PFSK-1 (cell line): Measurements from ENCODE around the gene TTLL11.

ENCODE experiments used
- FOXP2 ChIP-seq: optimal IDR thresholded peaks from 2 replicates; pipeline ENCODE3; 2011; ENCODE audit warnings: borderline replicate concordance, control low read depth, inconsistent platforms; ENCODE audit not compliant: insufficient read depth; ENCODE audit errors: extremely low read length, extremely low read depth
- POLR2AphosphoS5 ChIP-seq: IDR thresholded peaks from 2 replicates; pipeline ENCODE4 v1.6.1; 2012; ENCODE audit warnings: low read depth, mild to moderate bottlenecking, control low read depth, low read length, moderate library complexity
- SIN3A ChIP-seq: IDR thresholded peaks from 2 replicates; pipeline ENCODE4 v1.6.1; 2012; ENCODE audit warnings: mild to moderate bottlenecking, low read length, moderate library complexity, borderline replicate concordance; ENCODE audit not compliant: insufficient read depth
- TAF1 ChIP-seq: IDR thresholded peaks from 2 replicates; pipeline ENCODE4 v1.6.1; 2012; ENCODE audit warnings: low read length, control low read depth, borderline replicate concordance; ENCODE audit not compliant: insufficient read depth
- TF ChIP-seq, protein P1 (sequence below), 2 experiments: IDR thresholded peaks; 2 replicates each; pipeline versions ENCODE4 v1.6.1 to v1.8.0; 2011 to 2012; ENCODE audit warnings: low read depth in 2 of 2, low read length in 2 of 2, control low read depth in 1 of 2, inconsistent platforms in 1 of 2, mild to moderate bottlenecking in 1 of 2, moderate library complexity in 1 of 2; ENCODE audit not compliant: insufficient read depth in 1 of 2

Gene TTLL11

GRCh38 chr9:121849554-121849953, 243.6 kb downstream of the TTLL11 start:
- TF ChIP-seq, protein P1, sequence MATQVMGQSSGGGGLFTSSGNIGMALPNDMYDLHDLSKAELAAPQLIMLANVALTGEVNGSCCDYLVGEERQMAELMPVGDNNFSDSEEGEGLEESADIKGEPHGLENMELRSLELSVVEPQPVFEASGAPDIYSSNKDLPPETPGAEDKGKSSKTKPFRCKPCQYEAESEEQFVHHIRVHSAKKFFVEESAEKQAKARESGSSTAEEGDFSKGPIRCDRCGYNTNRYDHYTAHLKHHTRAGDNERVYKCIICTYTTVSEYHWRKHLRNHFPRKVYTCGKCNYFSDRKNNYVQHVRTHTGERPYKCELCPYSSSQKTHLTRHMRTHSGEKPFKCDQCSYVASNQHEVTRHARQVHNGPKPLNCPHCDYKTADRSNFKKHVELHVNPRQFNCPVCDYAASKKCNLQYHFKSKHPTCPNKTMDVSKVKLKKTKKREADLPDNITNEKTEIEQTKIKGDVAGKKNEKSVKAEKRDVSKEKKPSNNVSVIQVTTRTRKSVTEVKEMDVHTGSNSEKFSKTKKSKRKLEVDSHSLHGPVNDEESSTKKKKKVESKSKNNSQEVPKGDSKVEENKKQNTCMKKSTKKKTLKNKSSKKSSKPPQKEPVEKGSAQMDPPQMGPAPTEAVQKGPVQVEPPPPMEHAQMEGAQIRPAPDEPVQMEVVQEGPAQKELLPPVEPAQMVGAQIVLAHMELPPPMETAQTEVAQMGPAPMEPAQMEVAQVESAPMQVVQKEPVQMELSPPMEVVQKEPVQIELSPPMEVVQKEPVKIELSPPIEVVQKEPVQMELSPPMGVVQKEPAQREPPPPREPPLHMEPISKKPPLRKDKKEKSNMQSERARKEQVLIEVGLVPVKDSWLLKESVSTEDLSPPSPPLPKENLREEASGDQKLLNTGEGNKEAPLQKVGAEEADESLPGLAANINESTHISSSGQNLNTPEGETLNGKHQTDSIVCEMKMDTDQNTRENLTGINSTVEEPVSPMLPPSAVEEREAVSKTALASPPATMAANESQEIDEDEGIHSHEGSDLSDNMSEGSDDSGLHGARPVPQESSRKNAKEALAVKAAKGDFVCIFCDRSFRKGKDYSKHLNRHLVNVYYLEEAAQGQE (IDR thresholded peaks at IDR 0.05; ENCODE audit: insufficient read depth in 1 of 2, low read depth in 2 of 2, low read length in 2 of 2) = no peak
- no peak for TF ChIP-seq POLR2AphosphoS5
- TF ChIP-seq SIN3A = no peak
- no peak for TF ChIP-seq FOXP2
- no peak for TF ChIP-seq TAF1

- no peak for TF ChIP-seq POLR2AphosphoS5
- no peak for TF ChIP-seq FOXP2
- no peak for TF ChIP-seq TAF1
- no peak for TF ChIP-seq SIN3A
- TF ChIP-seq, protein P1 (IDR thresholded peaks at IDR 0.05; ENCODE audit: insufficient read depth in 1 of 2, low read depth in 2 of 2, low read length in 2 of 2) = no peak
Observed at GRCh38 chr9:121844562-121844961, 248.5 kb downstream of the TTLL11 start.

DNA sequence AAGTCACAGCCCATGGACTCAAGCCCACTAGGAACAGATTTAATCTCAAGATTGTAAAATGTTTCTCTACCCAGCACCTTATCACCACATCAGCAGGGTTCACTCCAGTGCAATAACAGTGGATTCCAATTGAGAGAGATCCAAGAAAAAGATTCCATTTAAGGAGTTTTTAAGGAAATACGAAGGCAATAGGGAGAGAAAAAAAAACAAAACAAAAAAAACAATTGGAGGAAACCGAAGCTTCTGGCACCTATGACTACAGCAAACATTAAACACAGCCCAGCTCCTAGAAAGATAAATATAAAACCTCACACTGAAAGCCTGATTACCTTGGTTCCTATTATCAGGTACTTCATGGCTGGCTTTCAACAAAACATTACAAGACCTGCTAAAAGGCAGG, 249.0 kb downstream of the TTLL11 start:
- TF ChIP-seq FOXP2 (no peak), SIN3A (no peak), TAF1 (no peak), POLR2AphosphoS5 (no peak)
- TF ChIP-seq, protein P1 (IDR thresholded peaks at IDR 0.05; ENCODE audit: insufficient read depth in 1 of 2, low read depth in 2 of 2, low read length in 2 of 2) = no peak

- TF ChIP-seq, protein P1 (IDR thresholded peaks at IDR 0.05; ENCODE audit: insufficient read depth in 1 of 2, low read depth in 2 of 2, low read length in 2 of 2) = no peak
- TF ChIP-seq FOXP2 (no peak), TAF1 (no peak), POLR2AphosphoS5 (no peak), SIN3A (no peak)
Observed at GRCh38 chr9:121842612-121842978, 250.5 kb downstream of the TTLL11 start.

DNA sequence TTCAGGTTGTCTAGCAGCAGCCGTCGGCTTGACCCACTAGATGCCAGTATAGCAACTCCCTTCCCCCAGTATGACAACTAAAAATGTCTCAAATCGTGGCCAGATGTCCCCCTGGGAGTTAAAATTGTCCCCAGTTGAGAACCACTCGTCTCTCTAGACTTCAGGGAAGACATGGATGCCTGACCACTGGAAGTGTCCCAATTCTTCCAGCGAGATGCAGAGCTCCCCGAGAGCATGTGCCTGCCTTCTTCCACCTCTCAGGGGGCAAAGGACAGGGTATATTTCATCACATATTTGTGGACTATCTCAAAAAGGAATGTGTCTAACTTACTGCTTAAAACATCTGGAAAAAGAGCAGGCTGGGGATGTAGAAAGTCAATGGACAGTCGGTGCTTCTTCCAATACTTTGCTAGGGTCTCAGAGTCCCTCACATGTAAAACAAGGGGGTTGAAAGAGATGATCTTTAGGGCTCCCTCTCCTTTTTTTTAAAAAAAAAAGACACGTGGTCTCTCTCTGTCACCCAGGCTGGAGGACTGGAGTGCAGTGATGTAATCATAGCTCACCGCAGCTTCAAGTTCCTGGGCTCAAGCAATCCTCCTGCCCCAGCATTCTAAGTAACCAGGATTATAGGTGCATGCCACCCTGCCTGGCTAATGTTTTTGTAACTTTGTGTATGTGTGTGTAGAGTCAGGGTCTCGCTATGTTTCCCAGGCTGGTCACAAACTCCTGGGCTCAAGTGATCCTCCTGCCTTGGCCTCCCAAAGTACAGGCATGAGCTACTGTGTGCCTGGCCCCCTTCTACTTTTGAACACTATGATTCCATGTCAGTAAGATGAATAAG, 251.1 kb downstream of the TTLL11 start:
- no peak for TF ChIP-seq TAF1
- no peak for TF ChIP-seq FOXP2
- TF ChIP-seq, protein P1 (IDR thresholded peaks at IDR 0.05; ENCODE audit: insufficient read depth in 1 of 2, low read depth in 2 of 2, low read length in 2 of 2) = no peak
- no peak for TF ChIP-seq POLR2AphosphoS5
- no peak for TF ChIP-seq SIN3A
